Measurements from ENCODE around the gene OLFML2A.
"Not testable (repeated sequence)": the region's sequence is repeated elsewhere in the genome, so short reads cannot be mapped to it uniquely, and the experiment has no call there.

OLFML2A gene

GRCh38 chr9:124768750-124769548 is 8.0 kb upstream of the OLFML2A start:
- peaks cover 65% of the 10 kb centered on the region for H3K27me3 Mint-ChIP-seq

GRCh38 chr9:124769549-124770358 is 7.2 kb upstream of the OLFML2A start:
- Mint-ChIP-seq H3K27me3 (peaks cover 67% of the 10 kb centered on the region), H3K27ac (peak overlapping the region; percentile 71), H3K9me3 (no peaks in the 10 kb centered on the region), H3K36me3 (peaks cover 6% of the 10 kb centered on the region), H3K4me3 (peak overlapping the region; percentile 95), H3K4me1 (peaks cover 45% of the 10 kb centered on the region)
- ATAC-seq, result no peak

More at GRCh38 chr9:124768750-124769548, 8.0 kb upstream of the OLFML2A start:
- H3K4me1 Mint-ChIP-seq, result peaks cover 37% of the 10 kb centered on the region
- H3K27ac Mint-ChIP-seq, result no peak overlapping the region
- H3K36me3 Mint-ChIP-seq, result peaks cover 6% of the 10 kb centered on the region
- peak overlapping the region; percentile 95 for H3K4me3 Mint-ChIP-seq
- ATAC-seq, result no peak
- no peaks in the 10 kb centered on the region for H3K9me3 Mint-ChIP-seq

- Mint-ChIP-seq H3K4me3 (peak overlapping the region; percentile 95), H3K27ac (peak overlapping the region; percentile 71), H3K9me3 (no peaks in the 10 kb centered on the region), H3K27me3 (peaks cover 70% of the 10 kb centered on the region), H3K36me3 (peaks cover 6% of the 10 kb centered on the region), H3K4me1 (peaks cover 45% of the 10 kb centered on the region)
- ATAC-seq, result peak; percentile 3
Observed at GRCh38 chr9:124770359-124771020, 6.4 kb upstream of the OLFML2A start.

- Mint-ChIP-seq H3K9me3 (no peaks in the 10 kb centered on the region), H3K27me3 (peaks cover 78% of the 10 kb centered on the region), H3K4me1 (peaks cover 49% of the 10 kb centered on the region), H3K27ac (peak within 1 kb of the TSS; percentile 86), H3K36me3 (peaks cover 6% of the 10 kb centered on the region), H3K4me3 (peak within 1 kb of the TSS; percentile 95)
- ATAC-seq, result peak; percentile 97
Observed at GRCh38 chr9:124771021-124771866, 5.7 kb upstream of the OLFML2A start, which contains the start of gene NR6A1. Gene NR6A1, minus strand, starts transcription at chr9:124771311.

- Mint-ChIP-seq H3K36me3 (peaks cover 6% of the 10 kb centered on the region), H3K4me3 (peak overlapping the region; percentile 95), H3K27me3 (peaks cover 76% of the 10 kb centered on the region), H3K4me1 (peaks cover 54% of the 10 kb centered on the region), H3K9me3 (no peaks in the 10 kb centered on the region), H3K27ac (peak overlapping the region; percentile 86)
- ATAC-seq, result no peak
Observed at GRCh38 chr9:124771867-124772679, 4.9 kb upstream of the OLFML2A start.

- ATAC-seq, H3K9me3 Mint-ChIP-seq, H3K36me3 Mint-ChIP-seq, H3K27ac Mint-ChIP-seq: not testable (repeated sequence)
- Mint-ChIP-seq H3K4me1 (peaks cover 54% of the 10 kb centered on the region), H3K4me3 (peak overlapping the region; percentile 67), H3K27me3 (peaks cover 68% of the 10 kb centered on the region)
Observed at GRCh38 chr9:124772877-124773276, 4.1 kb upstream of the OLFML2A start.

- Mint-ChIP-seq H3K9me3 (no peaks in the 10 kb centered on the region), H3K36me3 (peaks cover 6% of the 10 kb centered on the region), H3K27me3 (peaks cover 61% of the 10 kb centered on the region), H3K27ac (no peak overlapping the region), H3K4me1 (peaks cover 54% of the 10 kb centered on the region), H3K4me3 (no peak overlapping the region)
- no peak for ATAC-seq
Observed at GRCh38 chr9:124773473-124774128, 3.3 kb upstream of the OLFML2A start.

GRCh38 chr9:124774129-124774978 is 2.6 kb upstream of the OLFML2A start:
- no peak overlapping the region for H3K4me3 Mint-ChIP-seq
- ATAC-seq, result peak; percentile 44

GRCh38 chr9:124776618-124776953 is 347 bp upstream of the OLFML2A start:
- Mint-ChIP-seq H3K4me1 (peaks cover 30% of the 10 kb centered on the region), H3K36me3 (no peaks in the 10 kb centered on the region), H3K27me3 (peaks cover 39% of the 10 kb centered on the region), H3K9me3 (no peaks in the 10 kb centered on the region), H3K4me3 (peak overlapping the region; percentile 78), H3K27ac (peak overlapping the region; percentile 25)
- ATAC-seq, result no peak

More at GRCh38 chr9:124774129-124774978, 2.6 kb upstream of the OLFML2A start:
- Mint-ChIP-seq H3K4me1 (peaks cover 47% of the 10 kb centered on the region), H3K27me3 (peaks cover 54% of the 10 kb centered on the region), H3K27ac (no peak overlapping the region), H3K36me3 (peaks cover 1% of the 10 kb centered on the region), H3K9me3 (no peaks in the 10 kb centered on the region)

- H3K4me3 Mint-ChIP-seq, result no peak overlapping the region
- H3K9me3 Mint-ChIP-seq, result no peaks in the 10 kb centered on the region
- H3K27ac Mint-ChIP-seq, result peak overlapping the region; percentile 22
- peaks cover 27% of the 10 kb centered on the region for H3K27me3 Mint-ChIP-seq
- ATAC-seq, result no peak
- peaks cover 17% of the 10 kb centered on the region for H3K4me1 Mint-ChIP-seq
- H3K36me3 Mint-ChIP-seq, result no peaks in the 10 kb centered on the region
Observed at GRCh38 chr9:124778575-124779367, 1.8 kb downstream of the OLFML2A start.

- Mint-ChIP-seq H3K4me1 (peaks cover 11% of the 10 kb centered on the region), H3K27me3 (peaks cover 19% of the 10 kb centered on the region), H3K4me3 (no peak overlapping the region), H3K36me3 (no peaks in the 10 kb centered on the region), H3K9me3 (no peaks in the 10 kb centered on the region), H3K27ac (peak overlapping the region; percentile 22)
- no peak for ATAC-seq
Observed at GRCh38 chr9:124779368-124780059, 2.6 kb downstream of the OLFML2A start.
